BE2C (cell line): ENCODE measurements around the gene COL18A1.

ENCODE experiments used
- DNase-seq: peaks from one replicate; pipeline ENCODE4 v3.0.0-alpha.2; 2020
- H3K27me3 ChIP-seq: fragments of 250-450 bp; sonication (Bioruptor Pico); 2 replicates; pipeline ENCODE4 v1.5.1; 2020; ENCODE audit warnings: mild to moderate bottlenecking
- H3K36me3 ChIP-seq: fragments of 250-450 bp; sonication (Bioruptor Pico); 2 replicates; pipeline ENCODE4 v1.5.1; 2020; ENCODE audit warnings: mild to moderate bottlenecking
- H3K4me1 ChIP-seq: fragments of 250-450 bp; sonication (Bioruptor Pico); 2 replicates; pipeline ENCODE4 v1.5.1; 2020
- H3K4me3 ChIP-seq: 2 replicates; pipeline ENCODE4 v1.5.1; 2011; ENCODE audit warnings: low read depth, low read length
- H3K9me3 ChIP-seq: fragments of 250-450 bp; sonication (Bioruptor Pico); 2 replicates; pipeline ENCODE4 v1.5.1; 2020
- TF ChIP-seq, protein P1 (sequence below): IDR thresholded peaks from 2 replicates; pipeline ENCODE4 v1.5.1; 2012; ENCODE audit warnings: mild to moderate bottlenecking, low read depth, low read length

The COL18A1 gene

DNA sequence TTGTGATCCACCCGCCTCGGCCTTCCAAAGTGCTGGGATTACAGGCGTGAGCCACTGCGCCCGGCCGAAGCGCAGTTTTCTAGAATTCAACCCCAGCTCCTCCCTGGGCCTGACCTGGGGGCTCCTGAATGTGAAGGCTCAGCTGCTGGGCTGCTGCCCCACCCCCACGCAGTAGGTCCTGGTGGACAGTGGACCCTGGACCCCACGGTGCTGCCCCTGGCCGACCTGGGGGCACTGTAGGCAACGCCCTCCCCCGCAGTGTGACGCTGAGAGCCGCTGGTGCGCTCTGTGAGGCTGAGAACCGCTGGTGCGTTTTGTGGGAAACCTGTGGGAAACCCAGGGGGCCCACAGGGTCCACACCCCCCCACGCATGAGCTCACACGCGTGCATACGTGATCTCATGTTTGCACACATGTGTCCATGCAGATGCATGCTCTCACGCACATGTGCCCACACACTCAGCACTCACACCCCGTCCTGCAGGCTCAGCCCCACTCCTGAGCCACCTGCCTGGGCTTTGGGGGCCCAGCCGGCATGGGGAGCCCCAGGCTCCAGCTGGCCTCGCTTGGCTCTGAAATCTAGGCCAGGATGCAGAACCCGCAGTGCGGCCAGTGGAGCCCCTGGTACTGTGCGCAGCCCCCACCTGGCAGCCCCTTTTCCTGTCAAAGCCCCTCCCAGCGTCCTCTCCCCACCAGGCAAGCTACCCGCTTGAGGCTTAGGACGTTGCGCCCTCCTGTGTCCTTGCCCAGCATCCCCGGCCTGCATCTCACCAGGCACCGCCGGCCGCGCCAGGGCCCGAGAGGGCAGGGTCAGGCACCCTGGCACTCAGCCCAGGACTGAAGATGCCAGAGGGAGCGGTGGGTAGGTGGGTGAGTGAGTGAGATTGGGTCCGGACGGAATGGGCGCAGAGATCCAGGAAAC is 67.7 kb downstream of the COL18A1 start:
- H3K27me3 ChIP-seq = no peaks in the 10 kb centered on the region
- no peaks in the 10 kb centered on the region for H3K36me3 ChIP-seq
- TF ChIP-seq, protein P1, sequence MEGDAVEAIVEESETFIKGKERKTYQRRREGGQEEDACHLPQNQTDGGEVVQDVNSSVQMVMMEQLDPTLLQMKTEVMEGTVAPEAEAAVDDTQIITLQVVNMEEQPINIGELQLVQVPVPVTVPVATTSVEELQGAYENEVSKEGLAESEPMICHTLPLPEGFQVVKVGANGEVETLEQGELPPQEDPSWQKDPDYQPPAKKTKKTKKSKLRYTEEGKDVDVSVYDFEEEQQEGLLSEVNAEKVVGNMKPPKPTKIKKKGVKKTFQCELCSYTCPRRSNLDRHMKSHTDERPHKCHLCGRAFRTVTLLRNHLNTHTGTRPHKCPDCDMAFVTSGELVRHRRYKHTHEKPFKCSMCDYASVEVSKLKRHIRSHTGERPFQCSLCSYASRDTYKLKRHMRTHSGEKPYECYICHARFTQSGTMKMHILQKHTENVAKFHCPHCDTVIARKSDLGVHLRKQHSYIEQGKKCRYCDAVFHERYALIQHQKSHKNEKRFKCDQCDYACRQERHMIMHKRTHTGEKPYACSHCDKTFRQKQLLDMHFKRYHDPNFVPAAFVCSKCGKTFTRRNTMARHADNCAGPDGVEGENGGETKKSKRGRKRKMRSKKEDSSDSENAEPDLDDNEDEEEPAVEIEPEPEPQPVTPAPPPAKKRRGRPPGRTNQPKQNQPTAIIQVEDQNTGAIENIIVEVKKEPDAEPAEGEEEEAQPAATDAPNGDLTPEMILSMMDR = no peak
- H3K9me3 ChIP-seq = no peaks in the 10 kb centered on the region
- peaks cover under 1% of the 10 kb centered on the region; the same call in 1 of the 2 replicates for H3K4me1 ChIP-seq
- no peak for DNase-seq
- H3K4me3 ChIP-seq = no peak overlapping the region

DNA sequence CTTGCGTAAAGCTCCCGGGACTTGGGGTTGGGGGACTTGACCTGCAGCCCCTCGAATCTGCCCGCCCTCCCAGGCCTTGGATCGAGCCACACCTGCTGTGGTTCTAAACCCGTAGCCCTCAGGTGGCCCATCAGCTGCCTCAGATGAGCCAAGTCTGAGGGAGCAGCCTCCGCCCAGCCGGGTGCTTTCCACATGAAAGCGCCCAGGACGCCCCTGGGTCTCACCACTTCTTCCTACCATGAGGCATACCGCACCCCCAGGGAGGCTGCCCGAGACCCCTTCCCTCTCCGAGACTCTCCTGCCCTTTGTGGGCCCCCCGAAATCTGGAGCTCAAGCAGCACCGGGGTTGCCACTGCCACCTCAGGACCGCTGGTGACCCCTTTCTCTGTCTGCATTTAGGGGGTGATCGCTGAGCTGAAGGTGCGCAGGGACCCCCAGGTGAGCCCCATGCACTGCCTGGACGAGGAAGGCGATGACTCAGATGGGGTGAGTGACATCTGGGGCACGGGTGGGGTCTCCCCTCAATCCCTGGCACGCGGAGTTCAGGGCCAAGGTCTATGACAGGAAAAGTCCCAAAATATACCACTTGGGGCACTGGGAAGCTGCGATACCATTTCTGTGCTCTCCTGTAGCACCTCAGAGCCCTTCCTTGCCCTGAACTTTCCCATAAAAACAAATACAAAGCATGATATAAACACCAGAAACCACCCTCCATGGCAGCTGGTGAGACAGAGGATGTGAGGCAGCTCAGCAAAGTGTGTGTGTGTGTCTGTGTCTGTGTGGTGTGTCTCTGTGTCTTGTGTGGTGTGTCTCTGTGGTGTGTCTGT is 68.7 kb downstream of the COL18A1 start:
- H3K4me3 ChIP-seq = no peak overlapping the region
- peaks cover 3% of the 10 kb centered on the region for H3K4me1 ChIP-seq
- H3K36me3 ChIP-seq = no peaks in the 10 kb centered on the region
- no peaks in the 10 kb centered on the region for H3K9me3 ChIP-seq
- TF ChIP-seq, protein P1 = no peak
- no peaks in the 10 kb centered on the region for H3K27me3 ChIP-seq
- DNase-seq = no peak

DNA sequence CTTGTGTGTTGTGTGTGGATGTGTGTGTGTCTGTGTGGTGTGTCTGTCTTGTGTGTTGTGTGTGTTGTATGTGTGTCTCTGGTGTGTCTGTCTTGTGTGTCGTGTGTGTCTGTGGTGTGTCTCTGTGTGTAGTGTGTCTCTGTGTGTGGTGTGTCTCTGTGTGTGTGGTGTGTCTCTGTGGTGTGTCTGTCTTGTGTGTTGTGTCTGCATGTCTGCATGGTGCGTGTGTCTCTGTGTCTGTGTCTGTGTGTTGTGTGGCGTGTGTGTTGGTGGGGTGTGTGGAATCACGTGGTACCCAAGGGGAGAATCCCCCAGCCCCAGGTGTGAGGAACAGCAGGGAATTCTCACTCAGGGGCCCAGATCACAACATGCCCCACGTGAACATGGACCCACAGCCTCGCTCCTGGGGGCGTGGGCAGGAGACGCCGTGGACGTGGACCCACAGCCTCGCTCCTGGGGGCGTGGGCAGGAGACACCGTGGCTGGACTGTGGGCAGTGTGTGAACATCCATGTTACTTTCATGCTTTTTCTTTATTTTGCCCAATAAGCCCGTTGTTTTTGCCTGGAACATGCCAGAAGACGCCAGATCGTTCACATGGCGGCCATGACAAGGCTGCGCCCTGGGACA is 69.5 kb downstream of the COL18A1 start:
- Histone ChIP-seq H3K36me3 (no peaks in the 10 kb centered on the region), H3K4me3 (no peak overlapping the region), H3K4me1 (peaks cover 3% of the 10 kb centered on the region), H3K9me3 (no peaks in the 10 kb centered on the region), H3K27me3 (no peaks in the 10 kb centered on the region)
- TF ChIP-seq, protein P1 = no peak
- DNase-seq = no peak

DNA sequence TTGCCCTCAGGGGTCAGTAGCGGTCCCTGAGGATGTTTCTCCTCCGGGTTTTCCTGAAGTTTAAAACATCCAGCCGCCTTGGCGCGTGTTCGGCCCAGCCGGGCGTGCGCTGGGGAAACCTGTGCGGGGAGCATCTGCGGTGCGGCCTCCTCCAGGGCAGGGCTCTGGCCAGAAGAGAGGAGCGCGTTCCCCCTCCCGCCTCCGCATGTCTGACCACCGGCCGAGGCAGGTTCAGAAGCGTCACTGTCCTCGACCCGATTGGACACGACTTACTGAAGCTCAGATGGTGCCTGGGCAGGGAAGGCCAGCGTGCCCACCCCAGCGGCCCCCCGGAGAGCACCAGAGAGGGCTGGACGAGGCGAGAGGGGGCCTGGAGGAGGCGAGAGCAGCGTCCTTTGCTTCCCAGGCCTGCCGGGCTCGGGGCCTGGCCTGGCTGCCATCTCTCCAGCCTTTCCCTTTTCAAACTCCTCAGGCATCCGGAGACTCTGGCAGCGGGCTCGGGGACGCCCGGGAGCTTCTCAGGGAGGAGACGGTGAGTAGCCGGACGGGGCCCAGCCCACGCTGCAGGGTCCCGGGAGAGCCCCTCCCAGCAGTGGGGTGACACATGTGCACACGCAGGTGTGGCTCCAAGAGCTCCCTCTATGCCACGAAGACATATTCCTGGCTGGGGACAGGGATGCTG is 70.2 kb downstream of the COL18A1 start:
- Histone ChIP-seq H3K4me3 (no peak overlapping the region), H3K4me1 (peaks cover 3% of the 10 kb centered on the region), H3K27me3 (no peaks in the 10 kb centered on the region), H3K36me3 (no peaks in the 10 kb centered on the region), H3K9me3 (no peaks in the 10 kb centered on the region)
- no peak for DNase-seq
- TF ChIP-seq, protein P1 = no peak

DNA sequence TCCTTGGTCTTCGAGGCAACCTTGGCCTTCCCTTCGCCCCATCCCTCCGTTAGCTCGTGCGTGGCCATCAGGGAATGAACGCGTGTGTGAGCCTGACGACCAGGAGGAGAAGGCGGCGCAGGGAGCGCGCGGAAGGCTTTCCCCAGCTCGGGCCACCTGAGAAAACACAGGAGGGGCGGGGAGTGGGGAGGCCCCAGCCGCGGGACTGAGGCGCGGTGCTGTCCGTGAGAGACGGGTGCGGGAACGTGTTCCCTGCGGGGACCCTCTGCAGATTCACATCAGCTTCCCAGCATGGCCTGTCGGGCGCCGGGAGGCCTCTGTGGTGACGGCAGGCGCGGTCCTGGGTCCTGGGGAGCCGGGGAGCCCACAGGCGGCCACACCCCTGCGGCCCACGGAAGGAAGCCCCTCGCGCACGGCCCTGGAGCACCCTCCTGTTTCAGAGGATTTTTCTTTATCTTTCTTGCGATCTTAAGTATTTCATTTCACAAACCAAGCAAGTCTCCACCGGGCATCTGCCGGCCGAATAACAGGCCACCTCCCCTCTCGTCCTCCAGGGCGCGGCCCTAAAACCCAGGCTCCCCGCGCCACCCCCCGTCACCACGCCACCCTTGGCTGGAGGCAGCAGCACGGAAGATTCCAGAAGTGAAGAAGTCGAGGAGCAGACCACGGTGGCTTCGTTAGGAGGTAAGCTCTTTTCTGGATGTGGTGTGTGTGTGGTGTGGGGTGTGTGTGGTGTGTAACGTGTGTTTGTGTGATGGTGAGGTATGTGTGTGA is 71.0 kb downstream of the COL18A1 start:
- Histone ChIP-seq H3K27me3 (no peaks in the 10 kb centered on the region), H3K36me3 (no peaks in the 10 kb centered on the region), H3K4me1 (peaks cover 3% of the 10 kb centered on the region), H3K9me3 (no peaks in the 10 kb centered on the region), H3K4me3 (no peak overlapping the region)
- TF ChIP-seq, protein P1 = no peak
- no peak for DNase-seq
